ENCODE measurements around the gene TMEM82.
"Not testable (repeated sequence)": the region's sequence is repeated elsewhere in the genome, so short reads cannot be mapped to it uniquely, and the experiment has no call there.

The TMEM82 gene

GRCh38 chr1:15742339-15742801 is at the start of gene TMEM82:
TMEM82 (plus strand) TSS chr1:15742499; CDS start chr1:15742560, 61 bp downstream.
- Histone ChIP-seq H3K36me3 (ENCODE audit: control insufficient read depth in 2 of 2, insufficient read depth in 2 of 2, low read length in 2 of 2) (no peaks in the 10 kb centered on the region), H3K27me3 (ENCODE audit: control insufficient read depth in 2 of 2, insufficient read depth in 2 of 2, low read length in 2 of 2) (no peaks in the 10 kb centered on the region), H3K27ac (ENCODE audit: low read depth in 2 of 2, low read length in 2 of 2) (peak within 1 kb of the TSS; percentile 79 to 91), H3K4me1 (ENCODE audit: control insufficient read depth in 2 of 2, insufficient read depth in 2 of 2, low read length in 2 of 2) (peaks cover 16 to 28% of the 10 kb centered on the region in 2 donors), H3K4me3 (ENCODE audit: low read length in 2 of 2) (peak within 1 kb of the TSS; percentile 29 to 56), H3K9me3 (ENCODE audit: control insufficient read depth in 2 of 2, low read length in 2 of 2) (no peaks in the 10 kb centered on the region), H3K9ac (ENCODE audit: low read depth in 1 of 2, low read length in 2 of 2) (peak within 1 kb of the TSS; percentile 63 to 81)

GRCh38 chr1:15693371-15693770 is 48.9 kb upstream of the TMEM82 start:
- peaks cover 0 to 4% of the 10 kb centered on the region in 2 donors for H3K36me3 ChIP-seq (ENCODE audit: control insufficient read depth in 2 of 2, insufficient read depth in 2 of 2, low read length in 2 of 2)
- H3K27ac ChIP-seq (ENCODE audit: low read depth in 2 of 2, low read length in 2 of 2), result no peak overlapping the region
- no peak overlapping the region for H3K9ac ChIP-seq (ENCODE audit: low read depth in 1 of 2, low read length in 2 of 2)
- no peak overlapping the region for H3K4me3 ChIP-seq (ENCODE audit: low read length in 2 of 2)
- peaks cover 0 to 3% of the 10 kb centered on the region in 2 donors for H3K4me1 ChIP-seq (ENCODE audit: control insufficient read depth in 2 of 2, insufficient read depth in 2 of 2, low read length in 2 of 2)
- no peaks in the 10 kb centered on the region for H3K27me3 ChIP-seq (ENCODE audit: control insufficient read depth in 2 of 2, insufficient read depth in 2 of 2, low read length in 2 of 2)
- H3K9me3 ChIP-seq (ENCODE audit: control insufficient read depth in 2 of 2, low read length in 2 of 2), result no peaks in the 10 kb centered on the region

- Histone ChIP-seq H3K36me3 (ENCODE audit: control insufficient read depth in 2 of 2, insufficient read depth in 2 of 2, low read length in 2 of 2) (no peaks in the 10 kb centered on the region), H3K9me3 (ENCODE audit: control insufficient read depth in 2 of 2, low read length in 2 of 2) (no peaks in the 10 kb centered on the region), H3K27me3 (ENCODE audit: control insufficient read depth in 2 of 2, insufficient read depth in 2 of 2, low read length in 2 of 2) (no peaks in the 10 kb centered on the region), H3K4me3 (ENCODE audit: low read length in 2 of 2) (peak overlapping the region; percentile 13 to 56), H3K4me1 (ENCODE audit: control insufficient read depth in 2 of 2, insufficient read depth in 2 of 2, low read length in 2 of 2) (peaks cover 0 to 3% of the 10 kb centered on the region in 2 donors), H3K9ac (ENCODE audit: low read depth in 1 of 2, low read length in 2 of 2) (no peak overlapping the region), H3K27ac (ENCODE audit: low read depth in 2 of 2, low read length in 2 of 2) (peak overlapping the region; percentile 19 to 65)
These were observed 45.3 kb upstream of the TMEM82 start for GRCh38 chr1:15696956-15697521.

GRCh38 chr1:15698201-15698600 is 44.1 kb upstream of the TMEM82 start:
- H3K4me3 ChIP-seq (ENCODE audit: low read length in 2 of 2), result no peak overlapping the region
- H3K27ac ChIP-seq (ENCODE audit: low read depth in 2 of 2, low read length in 2 of 2), result no peak overlapping the region
- H3K9me3 ChIP-seq (ENCODE audit: control insufficient read depth in 2 of 2, low read length in 2 of 2), result no peaks in the 10 kb centered on the region
- H3K36me3 ChIP-seq (ENCODE audit: control insufficient read depth in 2 of 2, insufficient read depth in 2 of 2, low read length in 2 of 2), result no peaks in the 10 kb centered on the region
- H3K27me3 ChIP-seq (ENCODE audit: control insufficient read depth in 2 of 2, insufficient read depth in 2 of 2, low read length in 2 of 2), result no peaks in the 10 kb centered on the region
- no peak overlapping the region for H3K9ac ChIP-seq (ENCODE audit: low read depth in 1 of 2, low read length in 2 of 2)
- H3K4me1 ChIP-seq (ENCODE audit: control insufficient read depth in 2 of 2, insufficient read depth in 2 of 2, low read length in 2 of 2), result peaks cover 2 to 3% of the 10 kb centered on the region in 2 donors

- not testable (repeated sequence) for H3K4me1 ChIP-seq (ENCODE audit: control insufficient read depth in 2 of 2, insufficient read depth in 2 of 2, low read length in 2 of 2); H3K27ac ChIP-seq (ENCODE audit: low read depth in 2 of 2, low read length in 2 of 2); H3K36me3 ChIP-seq (ENCODE audit: control insufficient read depth in 2 of 2, insufficient read depth in 2 of 2, low read length in 2 of 2); H3K4me3 ChIP-seq (ENCODE audit: low read length in 2 of 2); H3K9ac ChIP-seq (ENCODE audit: low read depth in 1 of 2, low read length in 2 of 2); H3K27me3 ChIP-seq (ENCODE audit: control insufficient read depth in 2 of 2, insufficient read depth in 2 of 2, low read length in 2 of 2); H3K9me3 ChIP-seq (ENCODE audit: control insufficient read depth in 2 of 2, low read length in 2 of 2)
These were observed 43.0 kb upstream of the TMEM82 start for GRCh38 chr1:15699321-15699720.

GRCh38 chr1:15700508-15700907 is 41.8 kb upstream of the TMEM82 start:
- Histone ChIP-seq H3K4me3 (ENCODE audit: low read length in 2 of 2) (no peak overlapping the region), H3K27ac (ENCODE audit: low read depth in 2 of 2, low read length in 2 of 2) (no peak overlapping the region), H3K4me1 (ENCODE audit: control insufficient read depth in 2 of 2, insufficient read depth in 2 of 2, low read length in 2 of 2) (peaks cover 10 to 13% of the 10 kb centered on the region in 2 donors)

GRCh38 chr1:15701784-15702183 is 40.5 kb upstream of the TMEM82 start:
- H3K4me1 ChIP-seq (ENCODE audit: control insufficient read depth in 2 of 2, insufficient read depth in 2 of 2, low read length in 2 of 2), result peaks cover 10 to 11% of the 10 kb centered on the region in 2 donors
- no peak overlapping the region for H3K4me3 ChIP-seq (ENCODE audit: low read length in 2 of 2)
- no peak overlapping the region for H3K9ac ChIP-seq (ENCODE audit: low read depth in 1 of 2, low read length in 2 of 2)
- no peak overlapping the region for H3K27ac ChIP-seq (ENCODE audit: low read depth in 2 of 2, low read length in 2 of 2)
- H3K27me3 ChIP-seq (ENCODE audit: control insufficient read depth in 2 of 2, insufficient read depth in 2 of 2, low read length in 2 of 2), result no peaks in the 10 kb centered on the region
- H3K36me3 ChIP-seq (ENCODE audit: control insufficient read depth in 2 of 2, insufficient read depth in 2 of 2, low read length in 2 of 2), result peaks cover 3% of the 10 kb centered on the region in 2 donors
- no peaks in the 10 kb centered on the region for H3K9me3 ChIP-seq (ENCODE audit: control insufficient read depth in 2 of 2, low read length in 2 of 2)

More at GRCh38 chr1:15700508-15700907, 41.8 kb upstream of the TMEM82 start:
- Histone ChIP-seq H3K36me3 (ENCODE audit: control insufficient read depth in 2 of 2, insufficient read depth in 2 of 2, low read length in 2 of 2) (peaks cover 2% of the 10 kb centered on the region in 2 donors), H3K9me3 (ENCODE audit: control insufficient read depth in 2 of 2, low read length in 2 of 2) (no peaks in the 10 kb centered on the region), H3K9ac (ENCODE audit: low read depth in 1 of 2, low read length in 2 of 2) (no peak overlapping the region), H3K27me3 (ENCODE audit: control insufficient read depth in 2 of 2, insufficient read depth in 2 of 2, low read length in 2 of 2) (no peaks in the 10 kb centered on the region)

DNA sequence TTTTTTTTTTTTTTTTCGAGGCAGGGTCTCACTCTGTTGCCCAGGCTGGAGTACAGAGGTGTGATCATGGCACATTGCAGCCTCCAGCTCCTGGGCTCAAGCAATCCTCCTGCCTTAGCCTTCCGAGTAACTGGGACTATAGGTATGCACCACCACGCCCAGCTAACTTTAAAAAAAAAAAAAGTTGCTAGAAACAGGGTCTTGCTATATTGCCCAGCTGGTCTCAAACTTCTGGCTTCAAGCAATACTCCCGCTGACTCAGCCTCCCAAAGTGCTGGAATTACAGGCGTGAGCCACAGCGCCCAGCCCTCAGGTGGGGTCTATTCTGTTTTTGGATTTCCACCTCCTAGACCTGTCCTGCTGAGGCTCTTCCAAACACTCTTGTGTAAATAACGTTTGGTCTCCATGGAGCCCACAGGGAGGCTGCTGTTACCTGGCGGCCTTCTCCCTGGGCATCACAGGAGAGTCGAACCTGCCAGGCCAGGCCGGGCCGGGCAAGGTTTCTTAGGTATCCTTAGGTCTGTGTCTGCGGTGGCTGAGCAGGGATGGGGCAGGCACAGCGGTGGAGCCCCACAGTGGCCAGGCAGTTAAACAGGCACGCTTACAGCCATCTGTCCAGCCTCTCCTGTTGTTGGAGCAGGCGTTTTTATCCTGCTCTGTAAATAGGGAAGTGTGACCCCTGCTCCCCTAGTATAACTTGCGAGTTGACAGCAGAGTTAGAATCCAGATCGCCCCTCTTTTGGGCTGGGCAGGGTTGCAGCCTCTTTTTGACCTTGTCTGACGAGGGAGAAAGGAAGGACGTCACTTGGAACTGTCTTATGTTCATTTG is 39.4 kb upstream of the TMEM82 start:
- H3K27me3 ChIP-seq (ENCODE audit: control insufficient read depth in 2 of 2, insufficient read depth in 2 of 2, low read length in 2 of 2), result no peaks in the 10 kb centered on the region
- H3K9me3 ChIP-seq (ENCODE audit: control insufficient read depth in 2 of 2, low read length in 2 of 2), result no peaks in the 10 kb centered on the region
- H3K27ac ChIP-seq (ENCODE audit: low read depth in 2 of 2, low read length in 2 of 2), result peak overlapping the region; percentile 65 to 83
- H3K4me1 ChIP-seq (ENCODE audit: control insufficient read depth in 2 of 2, insufficient read depth in 2 of 2, low read length in 2 of 2), result peaks cover 10 to 12% of the 10 kb centered on the region in 2 donors
- no peak overlapping the region for H3K4me3 ChIP-seq (ENCODE audit: low read length in 2 of 2)
- peak overlapping the region; percentile 6 to 35 for H3K9ac ChIP-seq (ENCODE audit: low read depth in 1 of 2, low read length in 2 of 2)
- peaks cover 3 to 5% of the 10 kb centered on the region in 2 donors for H3K36me3 ChIP-seq (ENCODE audit: control insufficient read depth in 2 of 2, insufficient read depth in 2 of 2, low read length in 2 of 2)

GRCh38 chr1:15703562-15703961 is 38.7 kb upstream of the TMEM82 start:
- Histone ChIP-seq H3K4me1 (ENCODE audit: control insufficient read depth in 2 of 2, insufficient read depth in 2 of 2, low read length in 2 of 2) (peaks cover 10 to 12% of the 10 kb centered on the region in 2 donors), H3K9ac (ENCODE audit: low read depth in 1 of 2, low read length in 2 of 2) (peak overlapping the region; percentile 35 to 38), H3K36me3 (ENCODE audit: control insufficient read depth in 2 of 2, insufficient read depth in 2 of 2, low read length in 2 of 2) (peaks cover 3 to 5% of the 10 kb centered on the region in 2 donors), H3K27ac (ENCODE audit: low read depth in 2 of 2, low read length in 2 of 2) (peak overlapping the region; percentile 71 to 83), H3K27me3 (ENCODE audit: control insufficient read depth in 2 of 2, insufficient read depth in 2 of 2, low read length in 2 of 2) (no peaks in the 10 kb centered on the region), H3K4me3 (ENCODE audit: low read length in 2 of 2) (no peak overlapping the region), H3K9me3 (ENCODE audit: control insufficient read depth in 2 of 2, low read length in 2 of 2) (no peaks in the 10 kb centered on the region)

GRCh38 chr1:15704526-15705183 is 37.6 kb upstream of the TMEM82 start:
- Histone ChIP-seq H3K27me3 (ENCODE audit: control insufficient read depth in 2 of 2, insufficient read depth in 2 of 2, low read length in 2 of 2) (no peaks in the 10 kb centered on the region), H3K9ac (ENCODE audit: low read depth in 1 of 2, low read length in 2 of 2) (no peak overlapping the region), H3K4me1 (ENCODE audit: control insufficient read depth in 2 of 2, insufficient read depth in 2 of 2, low read length in 2 of 2) (peaks cover 10 to 12% of the 10 kb centered on the region in 2 donors), H3K4me3 (ENCODE audit: low read length in 2 of 2) (no peak overlapping the region), H3K9me3 (ENCODE audit: control insufficient read depth in 2 of 2, low read length in 2 of 2) (no peaks in the 10 kb centered on the region), H3K36me3 (ENCODE audit: control insufficient read depth in 2 of 2, insufficient read depth in 2 of 2, low read length in 2 of 2) (peaks cover 3 to 7% of the 10 kb centered on the region in 2 donors), H3K27ac (ENCODE audit: low read depth in 2 of 2, low read length in 2 of 2) (peak overlapping the region in 1 of 2 donors; percentile 83)

All from mucosa of rectum (tissue), 2 donors.